SU-DHL-6 (cell line): Measurements from ENCODE around the gene TTYH3.

Experiments used
- EZH2phosphoT487 ChIP-seq: fragments of 200-600 bp; sonication (generic), shearing (Covaris generic); conservative IDR thresholded peaks from 2 replicates; pipeline ENCODE4 v1.6.1; 2018; ENCODE audit warnings: mild to moderate bottlenecking, antibody characterized with exemption, low read length, moderate library complexity, mixed read lengths
- TF ChIP-seq, protein P1 (sequence below): fragments of 200-600 bp; sonication (generic); IDR thresholded peaks from one replicate; pipeline ENCODE4 v1.5.1; 2017; ENCODE audit warnings: antibody characterized with exemption, mild to moderate bottlenecking, low read length, moderate library complexity; ENCODE audit not compliant: insufficient read depth, poor library complexity, severe bottlenecking

DNA sequence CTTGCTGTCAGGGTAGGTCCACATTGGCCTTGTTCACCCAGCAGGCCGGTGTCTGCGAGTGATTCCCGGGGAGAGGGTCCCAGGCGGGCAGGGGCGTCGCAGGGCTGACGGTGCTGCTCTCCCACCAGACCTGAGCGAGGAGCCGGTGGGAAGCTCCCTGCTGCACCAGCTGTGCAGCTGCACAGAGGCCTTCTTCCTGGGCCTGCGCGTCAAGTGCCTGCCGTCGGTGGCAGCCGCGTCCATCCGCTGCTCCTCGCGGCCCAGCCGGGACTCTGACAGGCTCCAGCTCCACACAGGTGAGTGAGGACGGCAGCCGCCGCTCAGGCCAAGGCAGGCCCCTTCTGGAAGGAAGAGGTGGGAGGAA lies 70.8 kb downstream of the TTYH3 start:
- TF ChIP-seq, protein P1, sequence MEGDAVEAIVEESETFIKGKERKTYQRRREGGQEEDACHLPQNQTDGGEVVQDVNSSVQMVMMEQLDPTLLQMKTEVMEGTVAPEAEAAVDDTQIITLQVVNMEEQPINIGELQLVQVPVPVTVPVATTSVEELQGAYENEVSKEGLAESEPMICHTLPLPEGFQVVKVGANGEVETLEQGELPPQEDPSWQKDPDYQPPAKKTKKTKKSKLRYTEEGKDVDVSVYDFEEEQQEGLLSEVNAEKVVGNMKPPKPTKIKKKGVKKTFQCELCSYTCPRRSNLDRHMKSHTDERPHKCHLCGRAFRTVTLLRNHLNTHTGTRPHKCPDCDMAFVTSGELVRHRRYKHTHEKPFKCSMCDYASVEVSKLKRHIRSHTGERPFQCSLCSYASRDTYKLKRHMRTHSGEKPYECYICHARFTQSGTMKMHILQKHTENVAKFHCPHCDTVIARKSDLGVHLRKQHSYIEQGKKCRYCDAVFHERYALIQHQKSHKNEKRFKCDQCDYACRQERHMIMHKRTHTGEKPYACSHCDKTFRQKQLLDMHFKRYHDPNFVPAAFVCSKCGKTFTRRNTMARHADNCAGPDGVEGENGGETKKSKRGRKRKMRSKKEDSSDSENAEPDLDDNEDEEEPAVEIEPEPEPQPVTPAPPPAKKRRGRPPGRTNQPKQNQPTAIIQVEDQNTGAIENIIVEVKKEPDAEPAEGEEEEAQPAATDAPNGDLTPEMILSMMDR: no peak
- no peak for TF ChIP-seq EZH2phosphoT487
